GM19438 (cell line): ENCODE data around the gene ALOX5AP.
A peak's percentile ranks its signal among the peaks of the same experiment; 100 is the strongest.

Source experiments
- ATAC-seq: cut with Tn5 transposase; IDR thresholded peaks from one replicate; pipeline ENCODE4 v1.9.1; 2021; ENCODE audit warnings: low read depth; ENCODE audit not compliant: unreplicated experiment

ALOX5AP gene

GRCh38 chr13:30712536-30713532 is 22.5 kb upstream of the ALOX5AP start:
- no peak for ATAC-seq

GRCh38 chr13:30714629-30715371 is 20.5 kb upstream of the ALOX5AP start:
- no peak for ATAC-seq

- ATAC-seq = no peak
These were observed 20.0 kb upstream of the ALOX5AP start for GRCh38 chr13:30715372-30715756.

- ATAC-seq = no peak
These were observed 19.5 kb upstream of the ALOX5AP start for GRCh38 chr13:30715837-30716236.

GRCh38 chr13:30718661-30719524 is 16.4 kb upstream of the ALOX5AP start:
- no peak for ATAC-seq

- ATAC-seq = no peak
These were observed 15.8 kb upstream of the ALOX5AP start for GRCh38 chr13:30719525-30719914.

- peak; percentile 72 for ATAC-seq
These were observed 15.0 kb upstream of the ALOX5AP start for GRCh38 chr13:30720172-30720869.

- no peak for ATAC-seq
These were observed 13.4 kb upstream of the ALOX5AP start for GRCh38 chr13:30721936-30722335.

- ATAC-seq = no peak
These were observed 13.0 kb upstream of the ALOX5AP start for GRCh38 chr13:30722361-30722760.

- no peak for ATAC-seq
These were observed 10.6 kb upstream of the ALOX5AP start for GRCh38 chr13:30724778-30725177.

- no peak for ATAC-seq
These were observed 9.8 kb upstream of the ALOX5AP start for GRCh38 chr13:30725326-30726085.

GRCh38 chr13:30726192-30726591 is 9.2 kb upstream of the ALOX5AP start:
- ATAC-seq = no peak

- ATAC-seq = no peak
These were observed 7.6 kb upstream of the ALOX5AP start for GRCh38 chr13:30727491-30728355.

- no peak for ATAC-seq
These were observed 5.5 kb upstream of the ALOX5AP start for GRCh38 chr13:30729801-30730200.

- ATAC-seq = no peak
These were observed 4.8 kb upstream of the ALOX5AP start for GRCh38 chr13:30730526-30730925.

GRCh38 chr13:30731361-30732045 is 3.8 kb upstream of the ALOX5AP start:
- no peak for ATAC-seq

- no peak for ATAC-seq
These were observed 3.3 kb upstream of the ALOX5AP start for GRCh38 chr13:30732046-30732390.

GRCh38 chr13:30734439-30734838 is 904 bp upstream of the ALOX5AP start:
- no peak for ATAC-seq
